OCI-LY7 (cell line): ENCODE data around the gene ZSWIM3. TPM values are rescaled to one million over a fixed set of nuclear protein-coding genes. Genes with fewer than 3 reads are reported as not detected.
A peak's percentile ranks its signal among the peaks of the same experiment; 100 is the strongest.

Experiments
- BruUV-seq: library from RNA; stranded (reverse); fragments of 400-500 nt; replicated peaks from 2 replicates; lab custom pipeline; 2021; lab: Mats Ljungman, UMichigan
- CTCF ChIA-PET: fragments of 300-600 bp; sonication (Branson Sonifier 250); formaldehyde crosslinking; loops from one replicate; lab custom pipeline; 2022; ENCODE audit warnings: antibody characterized with exemption; ENCODE audit not compliant: unreplicated experiment; lab: Charles Lee
- POLR2A ChIA-PET: fragments of 300-600 bp; sonication (Branson Sonifier 250); formaldehyde crosslinking; loops from one replicate; lab custom pipeline; 2022; ENCODE audit warnings: antibody characterized with exemption; lab: Charles Lee
- DNase-seq: peaks from one replicate; pipeline ENCODE4 v3.0.0-alpha.2; 2015; ENCODE audit warnings: low spot score
- H2AFZ ChIP-seq: fragments of 200-600 bp; sonication (generic), shearing (Covaris generic); 2 replicates; pipeline ENCODE4 v1.6.1; 2014; ENCODE audit warnings: mild to moderate bottlenecking, antibody characterized with exemption, low read length, moderate library complexity
- H3K27ac ChIP-seq: fragments of 200-600 bp; sonication (generic); 2 replicates; pipeline ENCODE4 v1.5.1; 2014; ENCODE audit warnings: mixed run types, low read depth, mild to moderate bottlenecking, moderate library complexity, low read length, inconsistent platforms; ENCODE audit not compliant: poor library complexity, severe bottlenecking
- H3K36me3 ChIP-seq: fragments of 200-600 bp; sonication (generic); 2 replicates; pipeline ENCODE4 v1.6.1; 2014; ENCODE audit warnings: mild to moderate bottlenecking, antibody characterized with exemption, low read length, moderate library complexity, mixed read lengths; ENCODE audit not compliant: insufficient read depth
- H3K4me1 ChIP-seq: fragments of 200-600 bp; sonication (generic); 2 replicates; pipeline ENCODE4 v1.5.1; 2014; ENCODE audit warnings: mild to moderate bottlenecking, low read length; ENCODE audit not compliant: insufficient read depth, poor library complexity, severe bottlenecking
- H3K4me2 ChIP-seq: fragments of 200-600 bp; sonication (generic); 2 replicates; pipeline ENCODE4 v1.6.1; 2014; ENCODE audit warnings: mild to moderate bottlenecking, low read length
- H3K4me3 ChIP-seq: fragments of 200-600 bp; sonication (generic); 2 replicates; pipeline ENCODE4 v1.5.1; 2014; ENCODE audit warnings: mild to moderate bottlenecking, low read depth, low read length; ENCODE audit not compliant: poor library complexity, severe bottlenecking
- H3K79me2 ChIP-seq: fragments of 200-600 bp; sonication (generic); 2 replicates; pipeline ENCODE4 v1.6.1; 2016; ENCODE audit warnings: low read depth, mild to moderate bottlenecking, low read length, moderate library complexity, mixed read lengths; ENCODE audit not compliant: insufficient read depth
- H3K9me2 ChIP-seq: fragments of 200-600 bp; sonication (generic); 2 replicates; pipeline ENCODE4 v1.6.1; 2016; ENCODE audit warnings: mild to moderate bottlenecking, low read length, mixed read lengths; ENCODE audit not compliant: insufficient read depth
- H3K9me3 ChIP-seq: fragments of 200-600 bp; sonication (generic); 2 replicates; pipeline ENCODE4 v1.6.1; 2014; ENCODE audit warnings: mild to moderate bottlenecking, mixed run types, low read length, mixed read lengths
- H4K20me1 ChIP-seq: fragments of 200-600 bp; sonication (generic); 2 replicates; pipeline ENCODE4 v1.6.1; 2014; ENCODE audit warnings: mild to moderate bottlenecking, antibody characterized with exemption, low read length, moderate library complexity, mixed read lengths; ENCODE audit not compliant: insufficient read depth
- EZH2phosphoT487 ChIP-seq: fragments of 200-600 bp; sonication (generic); IDR thresholded peaks from 2 replicates; pipeline ENCODE4 v1.6.1; 2018; ENCODE audit warnings: low read depth, borderline replicate concordance, mild to moderate bottlenecking, mixed run types, antibody characterized with exemption, low read length, moderate library complexity, mixed read lengths
- intact Hi-C: fragments of 100-400 bp; cut with micrococcal nuclease; formaldehyde crosslinking; loops from one replicate; pipeline ENCODE4 v1.10.0; 2022; ENCODE audit not compliant: unreplicated experiment
- total RNA-seq, 2 experiments: library from RNA; depleted of rRNA in 1 of 2; stranded (reverse); fragments of >200 nt in 1 of 2; shearing (Covaris generic) in 1 of 2; gene quantifications; 2 replicates each; pipeline ENCODE4 v1.2.3, GENCODE V29; 2014 to 2022
- TF ChIP-seq, protein P1 (sequence below): fragments of 200-600 bp; sonication (generic); conservative IDR thresholded peaks from 2 replicates; pipeline ENCODE4 v1.5.1; 2014; ENCODE audit warnings: mild to moderate bottlenecking, antibody characterized with exemption, low read length, moderate library complexity, mixed read lengths

Gene ZSWIM3
- total RNA-seq, 2 experiments from 2014 or later = 5.7 to 6.0 TPM

- TF ChIP-seq EZH2phosphoT487 = no peak
- TF ChIP-seq, protein P1, sequence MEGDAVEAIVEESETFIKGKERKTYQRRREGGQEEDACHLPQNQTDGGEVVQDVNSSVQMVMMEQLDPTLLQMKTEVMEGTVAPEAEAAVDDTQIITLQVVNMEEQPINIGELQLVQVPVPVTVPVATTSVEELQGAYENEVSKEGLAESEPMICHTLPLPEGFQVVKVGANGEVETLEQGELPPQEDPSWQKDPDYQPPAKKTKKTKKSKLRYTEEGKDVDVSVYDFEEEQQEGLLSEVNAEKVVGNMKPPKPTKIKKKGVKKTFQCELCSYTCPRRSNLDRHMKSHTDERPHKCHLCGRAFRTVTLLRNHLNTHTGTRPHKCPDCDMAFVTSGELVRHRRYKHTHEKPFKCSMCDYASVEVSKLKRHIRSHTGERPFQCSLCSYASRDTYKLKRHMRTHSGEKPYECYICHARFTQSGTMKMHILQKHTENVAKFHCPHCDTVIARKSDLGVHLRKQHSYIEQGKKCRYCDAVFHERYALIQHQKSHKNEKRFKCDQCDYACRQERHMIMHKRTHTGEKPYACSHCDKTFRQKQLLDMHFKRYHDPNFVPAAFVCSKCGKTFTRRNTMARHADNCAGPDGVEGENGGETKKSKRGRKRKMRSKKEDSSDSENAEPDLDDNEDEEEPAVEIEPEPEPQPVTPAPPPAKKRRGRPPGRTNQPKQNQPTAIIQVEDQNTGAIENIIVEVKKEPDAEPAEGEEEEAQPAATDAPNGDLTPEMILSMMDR = no peak
- Histone ChIP-seq H3K36me3 (no peaks in the 10 kb centered on the region), H3K4me2 (peak overlapping the region; percentile 96), H3K9me3 (no peaks in the 10 kb centered on the region), H3K27ac (peak overlapping the region; percentile 42), H3K9me2 (no peaks in the 10 kb centered on the region), H4K20me1 (no peaks in the 10 kb centered on the region), H3K4me1 (peaks cover 20% of the 10 kb centered on the region), H3K79me2 (peaks cover 25% of the 10 kb centered on the region; the same call in 1 of the 2 replicates), H2AFZ (peak overlapping the region; percentile 92), H3K4me3 (peak overlapping the region; percentile 91)
- peak; percentile 58 for DNase-seq
- BruUV-seq = no TSS peak
- intact Hi-C loops = loop anchor here (1.0 to 2.0 kb wide), 2 partner anchors 46 to 77 kb away; partner anchors contain the start of genes PCIF1 and UBE2C
- ChIA-PET CTCF (interaction anchor here (0.7 kb wide), 1 partner anchor 130 kb away, joined by 3 read pairs; no protein-coding TSS in a partner anchor), POLR2A (interaction anchor here (0.6 to 1.3 kb wide), 4 partner anchors 15 to 47 kb away, joined by 3 to 4 read pairs (median 4); partner anchors contain the start of gene ZSWIM1)
These were observed 435 bp downstream of the ZSWIM3 start for GRCh38 chr20:45857882-45858216.

DNA sequence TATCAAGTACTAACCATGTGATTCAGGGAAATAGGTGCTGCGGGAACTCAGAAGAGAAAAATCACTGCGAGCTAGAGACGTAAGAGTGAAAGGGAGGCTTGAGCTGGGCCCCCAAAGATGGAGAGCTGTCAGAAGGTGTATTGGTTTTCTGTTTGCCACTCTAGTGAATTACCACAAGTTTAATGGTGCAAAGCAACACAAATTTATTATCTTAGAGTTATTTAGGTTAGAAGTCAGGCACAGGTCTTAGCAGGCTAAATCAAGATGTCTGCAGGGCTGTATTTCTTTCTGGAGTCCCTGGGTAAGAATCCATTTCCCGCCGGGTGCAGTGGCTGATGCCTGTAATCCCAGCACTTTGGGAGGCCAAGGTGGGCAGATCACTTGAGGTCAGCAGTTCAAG, 2.5 kb downstream of the ZSWIM3 start:
- CTCF ChIA-PET = no interaction called here
- H3K4me2 ChIP-seq = no peak overlapping the region

More for the DNA sequence above, 2.5 kb downstream of the ZSWIM3 start:
- DNase-seq = no peak
- BruUV-seq = no TSS peak
- TF ChIP-seq, protein P1 = no peak
- no peak for TF ChIP-seq EZH2phosphoT487
- POLR2A ChIA-PET = no interaction called here
- Histone ChIP-seq H3K79me2 (peaks cover 25% of the 10 kb centered on the region; the same call in 1 of the 2 replicates), H3K27ac (no peak overlapping the region), H3K9me3 (no peaks in the 10 kb centered on the region), H4K20me1 (no peaks in the 10 kb centered on the region), H3K36me3 (no peaks in the 10 kb centered on the region), H3K9me2 (no peaks in the 10 kb centered on the region), H2AFZ (no peak overlapping the region), H3K4me1 (peaks cover 20% of the 10 kb centered on the region), H3K4me3 (no peak overlapping the region)
- intact Hi-C loops = no loop called here
